HepG2 (cell line): ENCODE measurements around the gene CUL4A.

Experiments
- CC2D1A ChIP-seq: sonication (generic); formaldehyde crosslinking; IDR thresholded peaks from 2 replicates; pipeline ENCODE4 v1.8.1; 2023; ENCODE audit warnings: mild to moderate bottlenecking, missing genetic modification reagents
- DPF2 ChIP-seq: sonication (generic); formaldehyde crosslinking; IDR thresholded peaks from 2 replicates; pipeline ENCODE4 v1.4.0; 2020; ENCODE audit warnings: mild to moderate bottlenecking, low read depth, missing genetic modification reagents, borderline replicate concordance
- POLR2A ChIP-seq, 2 experiments: IDR thresholded peaks; 2 replicates each; pipeline ENCODE4 v1.6.1; 2011; ENCODE audit warnings: low read depth in 2 of 2, low read length in 2 of 2, mild to moderate bottlenecking in 1 of 2, moderate library complexity in 1 of 2; ENCODE audit not compliant: insufficient read depth in 1 of 2
- RAD51 ChIP-seq: fragments of 450-650 bp; IDR thresholded peaks from 2 replicates; pipeline ENCODE4 v1.6.1; 2016; ENCODE audit warnings: borderline replicate concordance
- TF ChIP-seq, protein P1 (sequence below): sonication (generic); formaldehyde crosslinking; IDR thresholded peaks from 2 replicates; pipeline ENCODE4 v1.5.0; 2020; ENCODE audit warnings: mild to moderate bottlenecking, missing genetic modification reagents, moderate library complexity
- TF ChIP-seq, protein P2 (sequence below): sonication (generic); formaldehyde crosslinking; IDR thresholded peaks from 2 replicates; pipeline ENCODE4 v1.4.0; 2020; ENCODE audit warnings: missing genetic modification reagents

DNA sequence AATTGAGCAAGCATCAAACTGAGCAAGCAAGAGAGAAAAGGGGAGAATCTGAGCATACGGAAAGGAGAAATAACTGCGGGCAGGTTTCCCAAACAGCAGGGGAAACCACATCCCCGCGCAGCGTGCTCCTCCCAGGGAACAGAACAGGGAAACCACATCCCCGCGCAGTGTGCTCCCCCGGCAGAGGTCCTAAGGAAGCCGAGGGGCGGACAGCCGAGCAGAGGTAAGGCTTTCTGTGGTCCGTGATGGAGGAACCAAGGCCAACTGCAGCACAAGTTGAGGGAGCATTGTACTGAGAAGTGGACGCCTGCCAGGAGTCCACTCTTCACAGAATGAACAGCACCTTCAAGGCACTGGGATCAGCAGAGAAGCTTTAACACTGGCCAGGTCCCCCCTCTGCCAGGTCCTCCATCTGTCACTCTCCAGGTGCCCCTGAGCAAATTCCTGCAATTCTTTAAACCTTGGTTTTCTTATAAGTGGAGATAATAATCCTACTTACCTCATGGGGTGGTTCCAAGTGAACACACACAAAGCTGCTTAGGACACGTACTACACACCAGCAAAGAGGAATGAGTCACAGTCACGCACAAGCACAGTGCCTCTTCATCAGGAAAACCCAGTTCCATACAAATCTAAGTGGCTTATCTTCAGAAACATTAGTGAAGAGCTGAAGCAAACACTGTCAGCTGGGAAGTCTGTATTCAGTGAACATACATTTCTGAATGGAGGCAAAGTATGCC, 64.6 kb downstream of the CUL4A start:
- TF ChIP-seq, protein P1, sequence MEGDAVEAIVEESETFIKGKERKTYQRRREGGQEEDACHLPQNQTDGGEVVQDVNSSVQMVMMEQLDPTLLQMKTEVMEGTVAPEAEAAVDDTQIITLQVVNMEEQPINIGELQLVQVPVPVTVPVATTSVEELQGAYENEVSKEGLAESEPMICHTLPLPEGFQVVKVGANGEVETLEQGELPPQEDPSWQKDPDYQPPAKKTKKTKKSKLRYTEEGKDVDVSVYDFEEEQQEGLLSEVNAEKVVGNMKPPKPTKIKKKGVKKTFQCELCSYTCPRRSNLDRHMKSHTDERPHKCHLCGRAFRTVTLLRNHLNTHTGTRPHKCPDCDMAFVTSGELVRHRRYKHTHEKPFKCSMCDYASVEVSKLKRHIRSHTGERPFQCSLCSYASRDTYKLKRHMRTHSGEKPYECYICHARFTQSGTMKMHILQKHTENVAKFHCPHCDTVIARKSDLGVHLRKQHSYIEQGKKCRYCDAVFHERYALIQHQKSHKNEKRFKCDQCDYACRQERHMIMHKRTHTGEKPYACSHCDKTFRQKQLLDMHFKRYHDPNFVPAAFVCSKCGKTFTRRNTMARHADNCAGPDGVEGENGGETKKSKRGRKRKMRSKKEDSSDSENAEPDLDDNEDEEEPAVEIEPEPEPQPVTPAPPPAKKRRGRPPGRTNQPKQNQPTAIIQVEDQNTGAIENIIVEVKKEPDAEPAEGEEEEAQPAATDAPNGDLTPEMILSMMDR (CRISPR knock-in tag) = no peak
- TF ChIP-seq POLR2A (IDR thresholded peaks at IDR 0.05; ENCODE audit: insufficient read depth in 1 of 2, low read depth in 2 of 2, low read length in 2 of 2) = no peak
- no peak for TF ChIP-seq DPF2 (CRISPR knock-in tag)
- no peak for TF ChIP-seq RAD51
- TF ChIP-seq, protein P2, sequence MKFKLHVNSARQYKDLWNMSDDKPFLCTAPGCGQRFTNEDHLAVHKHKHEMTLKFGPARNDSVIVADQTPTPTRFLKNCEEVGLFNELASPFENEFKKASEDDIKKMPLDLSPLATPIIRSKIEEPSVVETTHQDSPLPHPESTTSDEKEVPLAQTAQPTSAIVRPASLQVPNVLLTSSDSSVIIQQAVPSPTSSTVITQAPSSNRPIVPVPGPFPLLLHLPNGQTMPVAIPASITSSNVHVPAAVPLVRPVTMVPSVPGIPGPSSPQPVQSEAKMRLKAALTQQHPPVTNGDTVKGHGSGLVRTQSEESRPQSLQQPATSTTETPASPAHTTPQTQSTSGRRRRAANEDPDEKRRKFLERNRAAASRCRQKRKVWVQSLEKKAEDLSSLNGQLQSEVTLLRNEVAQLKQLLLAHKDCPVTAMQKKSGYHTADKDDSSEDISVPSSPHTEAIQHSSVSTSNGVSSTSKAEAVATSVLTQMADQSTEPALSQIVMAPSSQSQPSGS (CRISPR knock-in tag) = no peak
- TF ChIP-seq CC2D1A (CRISPR knock-in tag) = no peak
